Measurements from ENCODE around the gene GZMM.

DNA sequence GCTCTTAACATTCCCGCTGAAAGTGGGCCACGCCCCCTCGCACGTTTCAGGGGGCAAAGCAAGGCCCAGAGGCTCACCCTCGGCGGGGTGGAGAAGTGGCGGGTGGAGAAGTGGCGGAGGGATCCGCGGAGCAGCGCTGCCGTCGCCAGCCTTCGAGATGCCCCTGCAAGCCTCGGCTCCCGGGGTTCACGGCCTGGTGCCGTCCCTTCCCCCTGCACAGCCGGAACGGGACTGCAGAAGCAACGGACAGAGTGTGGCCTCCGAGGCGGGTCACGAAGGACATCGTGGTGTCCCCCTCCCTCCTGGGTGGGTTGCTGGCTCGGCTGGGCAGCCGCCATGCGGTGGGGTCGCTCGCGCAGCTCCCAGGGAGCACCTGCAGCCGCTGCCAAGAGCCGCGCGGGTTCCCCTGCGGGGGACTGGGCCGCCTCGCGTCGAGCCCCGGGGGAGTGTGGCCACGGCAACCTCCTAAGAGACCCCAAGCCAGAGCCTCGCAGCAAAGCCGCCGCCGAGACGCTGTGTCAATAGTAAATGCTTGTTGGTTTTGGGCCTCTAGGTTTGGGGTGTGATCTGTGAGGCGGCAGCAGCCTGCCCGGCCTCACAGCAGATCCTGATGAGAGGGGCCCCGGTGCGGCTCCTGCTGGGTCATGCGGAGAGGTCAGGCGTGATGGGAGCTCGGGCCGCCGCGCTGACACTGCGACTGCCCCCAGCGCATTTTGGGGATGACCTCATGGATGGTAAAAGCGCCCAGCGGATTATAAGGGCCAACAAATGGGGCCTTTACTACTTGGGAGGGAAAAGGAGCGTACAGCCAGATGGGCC lies 31.1 kb upstream of the GZMM start:
- TF ChIP-seq, protein P1, sequence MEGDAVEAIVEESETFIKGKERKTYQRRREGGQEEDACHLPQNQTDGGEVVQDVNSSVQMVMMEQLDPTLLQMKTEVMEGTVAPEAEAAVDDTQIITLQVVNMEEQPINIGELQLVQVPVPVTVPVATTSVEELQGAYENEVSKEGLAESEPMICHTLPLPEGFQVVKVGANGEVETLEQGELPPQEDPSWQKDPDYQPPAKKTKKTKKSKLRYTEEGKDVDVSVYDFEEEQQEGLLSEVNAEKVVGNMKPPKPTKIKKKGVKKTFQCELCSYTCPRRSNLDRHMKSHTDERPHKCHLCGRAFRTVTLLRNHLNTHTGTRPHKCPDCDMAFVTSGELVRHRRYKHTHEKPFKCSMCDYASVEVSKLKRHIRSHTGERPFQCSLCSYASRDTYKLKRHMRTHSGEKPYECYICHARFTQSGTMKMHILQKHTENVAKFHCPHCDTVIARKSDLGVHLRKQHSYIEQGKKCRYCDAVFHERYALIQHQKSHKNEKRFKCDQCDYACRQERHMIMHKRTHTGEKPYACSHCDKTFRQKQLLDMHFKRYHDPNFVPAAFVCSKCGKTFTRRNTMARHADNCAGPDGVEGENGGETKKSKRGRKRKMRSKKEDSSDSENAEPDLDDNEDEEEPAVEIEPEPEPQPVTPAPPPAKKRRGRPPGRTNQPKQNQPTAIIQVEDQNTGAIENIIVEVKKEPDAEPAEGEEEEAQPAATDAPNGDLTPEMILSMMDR (conservative IDR thresholded peaks at IDR 0.05): no peak
- no peak for TF ChIP-seq ZFX (IDR thresholded peaks at IDR 0.05)
